HG02938 (cell line): Measurements from ENCODE around the gene MROH8.
"Not testable (repeated sequence)": the region's sequence is repeated elsewhere in the genome, so short reads cannot be mapped to it uniquely, and the experiment has no call there.

Experiments used
- ATAC-seq: cut with Tn5 transposase; IDR thresholded peaks from one replicate; pipeline ENCODE4 v1.9.1; 2021; ENCODE audit warnings: mild to moderate bottlenecking, moderate library complexity; ENCODE audit not compliant: unreplicated experiment

The MROH8 gene

DNA sequence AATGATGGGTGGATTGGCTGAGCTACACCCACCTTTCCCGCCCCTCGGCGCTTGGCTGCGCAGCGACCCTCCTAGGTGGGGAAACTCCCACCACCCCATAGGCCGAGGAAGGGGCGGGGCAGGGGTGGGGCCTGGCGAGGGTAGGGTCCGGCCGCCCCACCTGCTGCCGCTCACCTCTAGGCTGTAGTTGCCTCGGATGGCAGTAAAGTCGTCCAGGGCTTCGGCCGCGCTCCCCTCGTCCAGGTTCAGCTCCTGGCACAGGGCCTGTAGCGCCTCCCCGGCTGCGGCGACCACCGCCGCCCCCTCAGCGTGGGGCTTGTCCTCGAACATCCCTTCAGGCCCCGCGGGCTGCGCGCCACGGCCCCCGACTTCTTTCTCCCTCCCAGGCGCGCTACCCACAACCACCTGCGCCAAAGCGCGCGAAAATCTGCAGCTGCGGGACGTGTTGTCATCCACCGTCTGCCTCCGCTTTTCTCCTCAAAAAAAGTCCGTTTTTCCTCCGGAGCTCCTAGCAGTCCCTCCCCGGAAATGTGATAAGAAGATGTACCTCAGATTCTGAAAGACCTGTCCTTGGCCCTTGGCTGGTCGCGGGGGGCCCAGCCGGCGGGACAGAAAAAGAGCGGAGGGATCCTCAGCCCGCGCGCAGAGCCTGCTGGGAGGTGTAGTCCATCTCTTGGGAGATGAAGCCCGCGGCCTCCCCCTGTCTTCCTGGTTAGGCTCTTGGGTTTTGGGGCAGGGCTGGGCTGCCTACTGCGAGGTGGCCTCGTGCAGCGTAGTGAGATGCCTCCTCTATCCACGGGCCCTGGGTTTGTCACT is 83.5 kb downstream of the MROH8 start, which contains the start of gene RBL1:
RBL1 (minus strand) TSS at position 399 of the 816 bp plus-strand sequence; CDS start at position 330, 69 bp downstream.
- peak; percentile 68 for ATAC-seq

DNA sequence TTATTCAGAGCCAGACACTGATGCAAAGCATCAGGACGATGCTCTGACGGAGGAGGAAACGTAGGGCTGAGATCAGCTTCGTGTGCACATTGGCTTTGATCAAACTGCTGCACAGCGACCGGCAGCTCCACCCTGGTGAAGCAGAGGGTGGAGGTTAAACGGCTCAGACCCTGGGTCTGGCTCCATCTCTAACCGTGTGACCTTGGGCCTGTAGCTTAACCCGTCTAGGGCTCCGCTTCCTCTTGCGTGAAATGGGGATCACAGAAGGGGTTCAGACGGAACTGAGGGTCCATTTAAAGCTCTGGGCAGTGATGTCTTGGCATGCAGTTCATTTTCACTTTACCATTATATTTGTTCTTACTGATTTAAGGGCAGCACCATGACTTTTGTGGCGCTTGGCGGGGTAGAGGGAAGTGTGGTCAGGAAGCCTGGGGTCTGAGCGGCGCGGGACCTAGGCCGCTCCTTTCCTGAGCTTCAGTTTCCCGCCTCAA is 84.2 kb downstream of the MROH8 start:
- peak; percentile 40 for ATAC-seq

GRCh38 chr20:37090407-37090806 is 88.9 kb downstream of the MROH8 start:
- ATAC-seq: no peak

DNA sequence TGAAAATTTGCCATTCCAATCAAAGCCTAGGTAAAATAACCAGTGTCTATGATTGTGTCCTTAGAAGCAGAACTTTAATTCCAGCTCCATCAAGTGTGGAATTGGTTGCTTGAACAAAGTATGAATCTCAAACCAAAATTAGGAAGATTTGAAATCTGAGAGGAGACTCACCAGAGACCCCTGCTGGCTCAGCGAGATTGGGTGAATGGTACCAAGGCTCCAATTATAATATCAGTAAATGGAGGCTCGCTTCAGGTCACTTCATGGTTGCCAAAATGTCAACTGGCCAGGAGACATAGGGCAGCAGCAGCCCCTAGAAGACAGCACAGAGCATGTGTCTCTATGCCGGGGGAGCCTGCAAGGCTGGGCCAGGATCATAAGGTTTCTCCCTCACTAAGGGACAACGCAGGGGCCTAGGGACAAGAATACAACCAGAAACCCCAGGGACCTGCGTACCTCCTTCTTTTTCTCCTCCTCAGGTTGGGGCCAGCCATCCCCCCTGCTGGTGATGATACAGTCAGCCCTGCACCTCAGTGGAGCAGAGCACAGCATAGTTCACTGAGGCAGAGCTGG is 97.5 kb downstream of the MROH8 start:
- ATAC-seq: no peak

GRCh38 chr20:37077009-37077408 is 102.3 kb downstream of the MROH8 start:
- no peak for ATAC-seq

DNA sequence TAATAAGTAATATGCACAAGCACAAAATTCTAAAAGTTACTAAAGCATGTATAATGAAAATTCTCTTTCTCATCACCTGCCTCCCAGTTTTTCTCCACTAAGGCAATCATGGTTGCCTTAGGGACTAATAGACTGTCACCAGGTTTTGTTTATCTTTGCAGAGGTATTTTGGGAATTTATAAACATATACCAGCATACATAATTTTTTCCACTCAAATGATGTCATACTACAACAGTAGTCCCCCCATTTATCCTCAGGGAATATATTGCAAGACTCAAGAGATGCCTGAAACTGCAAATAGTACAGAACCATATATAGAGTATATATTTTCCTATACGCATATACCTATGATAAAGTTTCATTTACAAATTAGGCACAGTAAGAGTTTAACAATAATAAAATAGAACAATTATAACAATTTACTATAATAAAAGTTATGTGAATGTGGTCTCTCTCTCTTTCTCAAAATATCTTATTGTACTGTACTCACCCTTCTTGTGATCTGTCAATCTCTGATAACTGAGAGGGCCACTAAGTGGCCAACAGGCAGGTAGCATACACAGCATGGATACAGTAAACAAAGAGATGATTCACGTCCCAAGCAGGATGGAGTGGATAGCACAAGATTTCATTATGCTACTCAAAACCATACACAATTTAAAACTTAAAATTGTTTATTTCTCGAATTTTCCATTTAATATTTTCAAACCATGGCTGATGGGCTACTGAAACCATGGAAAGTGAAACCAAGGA is 103.2 kb downstream of the MROH8 start:
- ATAC-seq: no peak

GRCh38 chr20:37072293-37073196 is 106.8 kb downstream of the MROH8 start:
- no peak for ATAC-seq

DNA sequence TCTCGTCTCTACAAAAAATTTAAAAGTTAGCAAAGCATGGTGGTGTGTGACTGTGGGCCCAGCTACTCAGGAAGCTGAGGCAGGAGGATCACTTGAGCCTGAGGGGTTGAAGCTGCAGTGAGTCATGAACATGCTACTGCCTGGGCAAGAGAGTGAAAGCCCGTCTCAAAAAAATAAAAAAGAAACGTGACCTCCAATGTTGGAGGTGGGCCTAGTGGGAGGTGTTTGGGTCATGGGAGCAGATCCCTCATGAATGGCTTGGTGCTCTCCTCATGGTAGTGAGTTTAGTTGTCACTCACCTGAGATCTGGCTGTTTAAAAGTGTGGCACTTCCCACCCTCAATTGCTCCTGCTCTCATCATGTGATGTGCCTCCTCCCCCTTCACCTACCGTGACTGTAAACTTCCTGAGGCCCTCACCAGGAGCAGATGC is 107.9 kb downstream of the MROH8 start:
- ATAC-seq: no peak

- not testable (repeated sequence) for ATAC-seq
Measured at GRCh38 chr20:37069563-37069962, 109.8 kb downstream of the MROH8 start.

GRCh38 chr20:37066168-37066567 is 113.2 kb downstream of the MROH8 start:
- ATAC-seq: no peak

DNA sequence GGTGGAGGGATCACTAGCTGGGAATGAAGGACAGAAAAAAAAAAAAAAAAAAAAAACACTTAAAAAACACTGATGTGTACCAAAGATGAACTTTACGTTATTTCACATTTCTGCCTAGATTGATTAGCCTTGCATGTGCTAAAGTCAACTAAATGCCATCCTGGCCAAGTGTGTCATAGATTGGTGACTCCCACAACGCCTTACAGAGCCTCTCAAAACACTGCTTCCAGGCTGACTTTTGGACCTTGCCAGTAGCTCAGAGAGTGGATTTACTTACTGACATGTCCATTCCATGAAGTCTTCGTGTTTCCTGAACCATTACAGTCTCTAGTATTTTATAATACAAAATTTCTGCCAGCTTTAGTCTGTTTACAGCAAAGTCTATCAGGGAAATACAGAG is 124.1 kb downstream of the MROH8 start:
- ATAC-seq: no peak

DNA sequence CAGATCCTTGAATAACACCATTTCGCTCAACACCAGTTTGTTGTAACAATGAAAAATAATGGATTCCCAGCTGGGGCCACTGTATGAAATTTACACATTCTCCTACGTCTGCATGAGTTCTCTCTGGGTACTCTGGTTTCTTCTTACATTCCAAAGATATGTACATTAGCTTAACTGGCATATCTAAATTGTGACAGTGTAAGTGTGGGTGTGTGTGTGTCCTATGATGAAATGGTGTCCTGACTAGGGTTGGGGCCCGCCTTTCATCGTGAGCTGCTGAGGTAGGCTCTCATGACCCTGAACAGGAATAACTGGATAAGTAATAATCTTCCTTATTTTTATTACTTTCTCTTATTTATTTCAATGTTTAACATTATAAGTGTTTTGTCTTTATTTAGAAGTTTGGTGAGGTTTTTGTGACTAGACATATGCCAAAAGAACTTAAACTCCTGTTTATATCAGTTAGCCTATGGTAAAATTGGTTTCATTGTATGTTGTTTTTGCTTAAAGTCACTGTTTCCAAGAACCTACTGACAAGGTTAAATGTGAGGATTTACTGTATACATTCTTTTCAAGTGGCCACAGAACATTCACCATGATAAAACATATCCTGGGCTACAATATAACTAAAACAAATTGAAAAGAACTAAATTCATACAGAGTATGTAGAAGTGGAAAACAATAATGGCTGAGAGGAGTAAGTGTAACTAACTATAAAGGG is 126.0 kb downstream of the MROH8 start:
- no peak for ATAC-seq
